Measurements from ENCODE around the gene CDKN2B-AS1. TPM values are rescaled to one million over a fixed set of nuclear protein-coding genes. Genes with fewer than 3 reads are reported as not detected.

Gene CDKN2B-AS1
- total RNA-seq, 1 donor from 2014 or later, result 0.36 TPM

DNA sequence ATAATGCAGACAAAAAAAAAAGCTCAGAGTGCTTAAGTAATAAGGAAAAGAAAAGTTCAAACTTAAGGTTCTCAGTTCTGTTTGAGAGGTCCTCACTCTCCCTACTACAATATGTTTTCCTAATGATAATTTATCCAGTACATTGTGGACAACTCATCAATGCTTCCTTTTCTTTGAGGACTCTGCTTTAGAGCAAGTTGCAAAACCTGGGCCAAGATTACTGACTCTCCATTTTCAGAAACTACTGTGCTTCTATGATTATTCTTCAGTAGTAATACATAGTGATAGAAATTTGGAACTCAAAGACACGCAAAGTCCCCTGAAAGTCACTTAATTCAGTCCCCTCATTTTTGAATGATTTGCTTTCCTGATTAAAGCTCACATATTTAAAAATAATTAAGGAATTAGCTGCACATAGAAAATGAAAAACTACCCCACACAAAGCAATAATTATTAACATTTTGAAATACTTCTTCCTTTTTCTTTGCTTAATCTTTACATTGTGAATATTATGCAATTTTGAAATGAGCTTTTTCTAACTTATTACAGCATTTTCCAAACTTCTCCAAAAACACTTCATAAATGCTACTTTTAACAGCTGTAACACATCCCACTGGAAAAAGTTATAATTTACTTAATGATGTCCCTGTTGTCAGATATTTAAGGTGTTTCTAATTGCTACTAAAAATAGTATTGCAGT lies 11.6 kb upstream of the CDKN2B-AS1 start:
- H3K9me3 Mint-ChIP-seq (ENCODE audit: unreplicated experiment), result no peaks in the 10 kb centered on the region

DNA sequence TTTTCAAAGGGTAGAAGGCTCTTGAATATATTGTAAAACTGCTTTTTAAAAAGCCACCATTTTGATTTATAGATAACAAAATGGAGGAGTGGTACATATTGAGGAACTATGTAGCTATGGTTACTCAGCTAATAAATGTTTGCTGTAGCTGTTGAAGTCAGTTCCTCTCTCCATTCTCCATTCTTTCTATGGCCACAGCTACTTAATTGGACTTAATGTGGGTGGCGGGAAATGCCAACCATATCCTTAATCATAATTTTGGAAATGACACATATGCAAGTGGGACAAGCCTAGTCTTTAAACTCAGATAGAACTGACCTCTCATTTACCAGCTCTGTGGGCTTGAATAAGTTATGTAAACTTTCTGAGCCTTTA lies 11.0 kb upstream of the CDKN2B-AS1 start:
- TF ChIP-seq, protein P1, sequence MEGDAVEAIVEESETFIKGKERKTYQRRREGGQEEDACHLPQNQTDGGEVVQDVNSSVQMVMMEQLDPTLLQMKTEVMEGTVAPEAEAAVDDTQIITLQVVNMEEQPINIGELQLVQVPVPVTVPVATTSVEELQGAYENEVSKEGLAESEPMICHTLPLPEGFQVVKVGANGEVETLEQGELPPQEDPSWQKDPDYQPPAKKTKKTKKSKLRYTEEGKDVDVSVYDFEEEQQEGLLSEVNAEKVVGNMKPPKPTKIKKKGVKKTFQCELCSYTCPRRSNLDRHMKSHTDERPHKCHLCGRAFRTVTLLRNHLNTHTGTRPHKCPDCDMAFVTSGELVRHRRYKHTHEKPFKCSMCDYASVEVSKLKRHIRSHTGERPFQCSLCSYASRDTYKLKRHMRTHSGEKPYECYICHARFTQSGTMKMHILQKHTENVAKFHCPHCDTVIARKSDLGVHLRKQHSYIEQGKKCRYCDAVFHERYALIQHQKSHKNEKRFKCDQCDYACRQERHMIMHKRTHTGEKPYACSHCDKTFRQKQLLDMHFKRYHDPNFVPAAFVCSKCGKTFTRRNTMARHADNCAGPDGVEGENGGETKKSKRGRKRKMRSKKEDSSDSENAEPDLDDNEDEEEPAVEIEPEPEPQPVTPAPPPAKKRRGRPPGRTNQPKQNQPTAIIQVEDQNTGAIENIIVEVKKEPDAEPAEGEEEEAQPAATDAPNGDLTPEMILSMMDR (IDR thresholded peaks at IDR 0.05; ENCODE audit: unreplicated experiment), result no peak
- Mint-ChIP-seq H3K4me3 (ENCODE audit: unreplicated experiment) (no peak overlapping the region), H3K27ac (ENCODE audit: unreplicated experiment) (no peak overlapping the region), H3K9me3 (ENCODE audit: unreplicated experiment) (no peaks in the 10 kb centered on the region), H3K27me3 (ENCODE audit: unreplicated experiment) (peaks cover 7% of the 10 kb centered on the region), H3K4me1 (ENCODE audit: unreplicated experiment) (no peaks in the 10 kb centered on the region), H3K36me3 (ENCODE audit: low read depth, unreplicated experiment) (no peaks in the 10 kb centered on the region)
- no peak for DNase-seq (ENCODE audit: low spot score)

More for the DNA sequence above, 11.6 kb upstream of the CDKN2B-AS1 start:
- H3K4me3 Mint-ChIP-seq (ENCODE audit: unreplicated experiment), result no peak overlapping the region
- TF ChIP-seq, protein P1 (IDR thresholded peaks at IDR 0.05; ENCODE audit: unreplicated experiment), result no peak
- H3K4me1 Mint-ChIP-seq (ENCODE audit: unreplicated experiment), result no peaks in the 10 kb centered on the region
- H3K27ac Mint-ChIP-seq (ENCODE audit: unreplicated experiment), result no peak overlapping the region
- peaks cover 7% of the 10 kb centered on the region for H3K27me3 Mint-ChIP-seq (ENCODE audit: unreplicated experiment)
- no peak for DNase-seq (ENCODE audit: low spot score)
- H3K36me3 Mint-ChIP-seq (ENCODE audit: low read depth, unreplicated experiment), result no peaks in the 10 kb centered on the region

- DNase-seq (ENCODE audit: low spot score), result no peak
- Mint-ChIP-seq H3K27me3 (ENCODE audit: unreplicated experiment) (peaks cover 3% of the 10 kb centered on the region), H3K9me3 (ENCODE audit: unreplicated experiment) (no peaks in the 10 kb centered on the region), H3K36me3 (ENCODE audit: low read depth, unreplicated experiment) (no peaks in the 10 kb centered on the region), H3K4me3 (ENCODE audit: unreplicated experiment) (no peak overlapping the region), H3K27ac (ENCODE audit: unreplicated experiment) (no peak overlapping the region), H3K4me1 (ENCODE audit: unreplicated experiment) (no peaks in the 10 kb centered on the region)
- TF ChIP-seq, protein P1 (IDR thresholded peaks at IDR 0.05; ENCODE audit: unreplicated experiment), result no peak
These were observed 10.5 kb upstream of the CDKN2B-AS1 start for GRCh38 chr9:21984101-21984500.

GRCh38 chr9:21985964-21986667 lies 8.5 kb upstream of the CDKN2B-AS1 start:
- Mint-ChIP-seq H3K4me1 (ENCODE audit: unreplicated experiment) (peaks cover 13% of the 10 kb centered on the region), H3K36me3 (ENCODE audit: low read depth, unreplicated experiment) (no peaks in the 10 kb centered on the region), H3K4me3 (ENCODE audit: unreplicated experiment) (no peak overlapping the region), H3K27me3 (ENCODE audit: unreplicated experiment) (peaks cover 11% of the 10 kb centered on the region), H3K27ac (ENCODE audit: unreplicated experiment) (no peak overlapping the region), H3K9me3 (ENCODE audit: unreplicated experiment) (no peaks in the 10 kb centered on the region)
- TF ChIP-seq, protein P1 (IDR thresholded peaks at IDR 0.05; ENCODE audit: unreplicated experiment), result no peak
- no peak for DNase-seq (ENCODE audit: low spot score)

Data from endothelial cell (in vitro differentiated cells).